Gastroesophageal sphincter (tissue), 4 donors: ENCODE results near the gene VWC2L. TPM values are rescaled to one million over a fixed set of nuclear protein-coding genes. Genes with fewer than 3 reads are reported as not detected.

Experiments used
- ATAC-seq: fragments of 150-250 bp; one replicate; pipeline ENCODE4 v1.9.1; 2016; ENCODE audit warnings: mild to moderate bottlenecking, moderate library complexity
- H3K27ac ChIP-seq, 4 donors: fragments of 200-600 bp; sonication (generic) in 3 of 4; 1 replicate in 3 of 4; 2 replicates in 1 of 4; pipeline ENCODE4 v1.5.1; 2016 to 2019
- H3K27me3 ChIP-seq: fragments of 200-600 bp; sonication (generic); one replicate; pipeline ENCODE4 v1.5.1; 2019
- H3K36me3 ChIP-seq, 2 donors: fragments of 200-600 bp; sonication (generic); one replicate each; pipeline ENCODE4 v1.5.1; 2019; ENCODE audit warnings: control low read depth in 1 of 2
- H3K4me1 ChIP-seq, 3 donors: fragments of 200-600 bp; sonication (generic); 1 replicate in 2 of 3; 2 replicates in 1 of 3; pipeline ENCODE4 v1.5.1; 2016 to 2019; ENCODE audit warnings: control low read depth in 2 of 3
- H3K4me3 ChIP-seq, 2 donors: fragments of 200-600 bp; sonication (generic); one replicate each; pipeline ENCODE4 v1.5.1; 2019; ENCODE audit warnings: mild to moderate bottlenecking in 1 of 2, moderate library complexity in 1 of 2
- H3K9me3 ChIP-seq, 3 donors: fragments of 200-600 bp; sonication (generic); one replicate each; pipeline ENCODE4 v1.5.1; 2017 to 2019; ENCODE audit warnings: control low read depth in 2 of 3
- EP300 ChIP-seq: sonication (generic); formaldehyde crosslinking; IDR thresholded peaks from one replicate; pipeline ENCODE4 v1.6.1; 2017; ENCODE audit warnings: antibody characterized with exemption, mild to moderate bottlenecking
- POLR2A ChIP-seq, 2 donors: fragments of 450-650 bp; IDR thresholded peaks; one replicate each; pipeline ENCODE4 v1.6.1; 2017; ENCODE audit warnings: antibody characterized with exemption in 2 of 2, mild to moderate bottlenecking in 2 of 2, moderate library complexity in 1 of 2
- POLR2AphosphoS5 ChIP-seq: sonication (generic); formaldehyde crosslinking; IDR thresholded peaks from one replicate; pipeline ENCODE4 v1.6.1; 2017; ENCODE audit warnings: antibody characterized with exemption
- WGBS, 2 donors: methylation state at CpG; one replicate each; pipeline ENCODE4 v1.1.5; 2018; ENCODE audit warnings: low coverage in 1 of 2; 5-methylcytosine and 5-hydroxymethylcytosine counted together
- total RNA-seq, 4 donors: library from RNA; depleted of rRNA; stranded (reverse); fragments of >200 nt; gene quantifications; one replicate each; pipeline ENCODE4 v1.1.0, GENCODE V29; 2016
- TF ChIP-seq, protein P1 (sequence below), 4 experiments: fragments of 200-600 bp in 2 of 4; fragments of 450-650 bp in 2 of 4; sonication (generic) in 1 of 4; IDR thresholded peaks; one replicate each; pipeline ENCODE4 v1.5.1; 2017 to 2019; ENCODE audit warnings: antibody characterized with exemption in 4 of 4, mild to moderate bottlenecking in 2 of 4, moderate library complexity in 2 of 4

VWC2L gene
- total RNA-seq, 4 donors from 2014 or later, result 0.27 TPM; not detected in 3

DNA sequence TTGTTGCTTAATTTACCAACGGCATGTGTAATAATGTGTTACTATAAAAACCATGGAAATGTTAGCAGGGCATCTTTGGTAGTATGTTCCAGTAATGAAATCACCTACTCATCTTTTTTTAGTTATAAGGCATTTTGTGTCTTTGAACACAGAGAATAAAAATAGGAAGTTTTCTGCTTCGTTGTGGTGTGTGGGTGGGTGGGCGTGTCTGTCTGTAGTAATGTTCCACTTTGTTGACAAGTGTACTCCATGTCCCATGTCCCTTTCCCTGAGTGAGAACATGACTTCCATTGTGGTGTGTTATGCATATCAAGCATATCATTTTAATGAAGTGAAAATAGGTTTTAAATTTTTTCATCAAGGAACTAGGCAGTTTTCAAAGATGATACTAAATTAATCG is 149.3 kb downstream of the VWC2L start:
- ATAC-seq, result no peak
- WGBS, 2 donors, result 69 to 78% methylated on average over 4 of the region's 4 CpGs
- Histone ChIP-seq H3K36me3 (no peaks in the 10 kb centered on the region), H3K27ac (no peak overlapping the region), H3K4me3 (no peak overlapping the region), H3K4me1 (no peaks in the 10 kb centered on the region), H3K9me3 (no peaks in the 10 kb centered on the region), H3K27me3 (no peaks in the 10 kb centered on the region)
- TF ChIP-seq EP300, result no peak
- TF ChIP-seq POLR2AphosphoS5, result no peak
- TF ChIP-seq, protein P1, sequence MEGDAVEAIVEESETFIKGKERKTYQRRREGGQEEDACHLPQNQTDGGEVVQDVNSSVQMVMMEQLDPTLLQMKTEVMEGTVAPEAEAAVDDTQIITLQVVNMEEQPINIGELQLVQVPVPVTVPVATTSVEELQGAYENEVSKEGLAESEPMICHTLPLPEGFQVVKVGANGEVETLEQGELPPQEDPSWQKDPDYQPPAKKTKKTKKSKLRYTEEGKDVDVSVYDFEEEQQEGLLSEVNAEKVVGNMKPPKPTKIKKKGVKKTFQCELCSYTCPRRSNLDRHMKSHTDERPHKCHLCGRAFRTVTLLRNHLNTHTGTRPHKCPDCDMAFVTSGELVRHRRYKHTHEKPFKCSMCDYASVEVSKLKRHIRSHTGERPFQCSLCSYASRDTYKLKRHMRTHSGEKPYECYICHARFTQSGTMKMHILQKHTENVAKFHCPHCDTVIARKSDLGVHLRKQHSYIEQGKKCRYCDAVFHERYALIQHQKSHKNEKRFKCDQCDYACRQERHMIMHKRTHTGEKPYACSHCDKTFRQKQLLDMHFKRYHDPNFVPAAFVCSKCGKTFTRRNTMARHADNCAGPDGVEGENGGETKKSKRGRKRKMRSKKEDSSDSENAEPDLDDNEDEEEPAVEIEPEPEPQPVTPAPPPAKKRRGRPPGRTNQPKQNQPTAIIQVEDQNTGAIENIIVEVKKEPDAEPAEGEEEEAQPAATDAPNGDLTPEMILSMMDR (IDR thresholded peaks at IDR 0.05), result no peak
- no peak for TF ChIP-seq POLR2A (IDR thresholded peaks at IDR 0.05)

DNA sequence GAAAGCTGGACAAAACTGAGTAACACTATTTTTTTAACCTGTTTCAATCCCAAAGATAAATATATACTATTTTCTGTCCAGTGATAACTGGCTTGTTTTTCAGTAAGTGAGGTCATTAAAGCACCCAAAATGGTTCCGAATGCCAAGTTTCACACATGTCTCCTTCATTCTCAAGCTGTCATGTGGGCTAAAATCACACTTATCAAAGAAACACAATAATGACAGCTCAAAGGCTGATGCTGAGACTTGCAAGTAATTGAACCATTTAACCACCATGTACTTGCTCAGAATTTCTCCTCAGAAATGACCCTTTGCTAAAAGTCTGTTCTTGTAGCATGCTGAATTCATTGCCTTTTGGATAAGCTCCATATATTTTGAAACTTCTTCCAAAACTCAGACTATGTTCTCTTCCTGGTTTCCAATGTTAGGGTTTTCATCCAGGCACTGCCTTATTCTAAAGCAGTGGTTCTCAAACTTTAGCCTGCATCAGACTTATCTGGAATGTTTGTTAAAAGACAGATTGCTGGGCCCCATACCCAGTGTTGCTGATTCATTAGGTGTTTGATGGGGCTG is 149.8 kb downstream of the VWC2L start:
- H3K4me3 ChIP-seq, result no peak overlapping the region
- no peaks in the 10 kb centered on the region for H3K9me3 ChIP-seq
- H3K27ac ChIP-seq, result no peak overlapping the region
- 63 to 88% methylated on average over 1 of the region's 1 CpG for WGBS, 2 donors
- H3K4me1 ChIP-seq, result no peaks in the 10 kb centered on the region
- H3K27me3 ChIP-seq, result no peaks in the 10 kb centered on the region
- no peaks in the 10 kb centered on the region for H3K36me3 ChIP-seq
- TF ChIP-seq POLR2AphosphoS5 (no peak), EP300 (no peak), POLR2A (IDR thresholded peaks at IDR 0.05) (no peak)
- TF ChIP-seq, protein P1 (IDR thresholded peaks at IDR 0.05), result no peak
- ATAC-seq, result no peak

DNA sequence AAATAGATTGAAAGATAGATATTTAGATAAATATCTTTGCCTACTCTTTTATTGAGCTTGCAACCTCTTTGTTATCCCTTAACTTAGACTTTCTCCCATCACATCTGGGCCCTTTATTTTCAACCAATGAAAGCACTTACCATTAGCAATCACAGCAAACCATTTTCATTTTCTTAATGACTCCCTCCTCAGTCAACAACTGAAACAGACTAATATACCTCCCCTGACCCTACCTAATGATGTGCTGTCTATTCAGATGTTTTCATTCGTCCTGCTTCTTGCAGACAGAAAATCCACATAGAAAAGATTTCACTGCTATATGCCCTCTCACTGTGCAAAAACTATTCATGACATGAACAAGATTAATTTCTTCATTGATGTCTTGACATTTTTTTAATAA is 154.4 kb downstream of the VWC2L start:
- H3K27ac ChIP-seq, result no peak overlapping the region
- no peak overlapping the region for H3K4me3 ChIP-seq
- H3K36me3 ChIP-seq, result no peaks in the 10 kb centered on the region
- H3K27me3 ChIP-seq, result no peaks in the 10 kb centered on the region
- H3K9me3 ChIP-seq, result no peaks in the 10 kb centered on the region
- TF ChIP-seq, protein P1 (IDR thresholded peaks at IDR 0.05), result no peak
- no peak for TF ChIP-seq EP300
- no peak for ATAC-seq
- 64 to 83% methylated on average over 1 of the region's 1 CpG for WGBS, 2 donors
- H3K4me1 ChIP-seq, result no peaks in the 10 kb centered on the region

DNA sequence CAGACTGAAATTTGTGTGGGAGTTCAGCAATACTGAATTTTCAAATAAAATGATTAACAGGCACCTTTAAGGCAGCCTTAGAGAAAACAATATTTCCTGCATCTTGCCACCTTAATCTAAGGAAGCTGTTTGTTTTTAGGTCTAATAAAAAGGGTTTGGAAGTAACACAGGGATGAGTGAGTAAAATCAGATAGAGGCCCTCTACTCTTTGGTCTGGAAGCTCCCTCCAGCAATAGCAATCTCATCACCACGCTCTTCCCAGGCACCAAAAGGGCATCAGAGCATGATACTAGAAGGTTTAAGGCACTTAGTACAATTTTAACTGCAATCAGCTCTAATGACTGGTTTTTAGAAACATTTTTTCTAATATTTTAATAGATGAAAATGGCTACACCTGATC is 155.6 kb downstream of the VWC2L start:
- no peaks in the 10 kb centered on the region for H3K27me3 ChIP-seq
- no peak overlapping the region for H3K27ac ChIP-seq
- ATAC-seq, result no peak
- H3K36me3 ChIP-seq, result no peaks in the 10 kb centered on the region
- no peak overlapping the region for H3K4me3 ChIP-seq
- H3K4me1 ChIP-seq, result no peaks in the 10 kb centered on the region
- H3K9me3 ChIP-seq, result no peaks in the 10 kb centered on the region
- TF ChIP-seq POLR2A (IDR thresholded peaks at IDR 0.05) (no peak), POLR2AphosphoS5 (no peak), EP300 (no peak)
- TF ChIP-seq, protein P1 (IDR thresholded peaks at IDR 0.05), result no peak
- 79 to 80% methylated on average over 1 of the region's 1 CpG for WGBS, 2 donors

DNA sequence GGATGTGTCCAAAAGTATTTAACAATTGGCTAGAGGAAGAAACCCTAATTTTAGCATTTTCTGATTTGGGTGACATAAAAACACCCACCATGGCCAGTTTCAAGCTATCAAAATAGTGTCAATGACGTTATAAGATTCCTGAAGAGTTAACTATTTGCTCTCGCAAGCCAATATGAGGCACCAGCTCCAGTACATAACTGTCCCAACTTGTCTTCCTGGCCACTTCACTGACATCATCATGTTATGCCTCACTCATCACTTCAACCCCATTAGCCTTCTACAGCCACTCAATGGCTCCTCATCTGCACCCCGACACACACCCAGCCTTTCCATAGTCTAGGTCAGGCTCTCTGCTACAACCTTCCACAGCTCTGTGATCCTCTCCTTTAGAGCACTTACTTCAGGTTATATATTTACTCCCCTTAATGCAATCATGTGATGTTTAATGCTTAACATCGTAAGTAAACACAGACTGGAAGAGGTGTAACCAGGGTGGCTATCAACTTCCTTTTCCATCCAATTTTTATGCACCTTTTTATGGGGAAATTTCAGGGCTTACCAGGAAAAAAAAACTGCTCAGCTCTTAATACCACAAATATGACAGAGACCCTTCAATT is 158.7 kb downstream of the VWC2L start:
- H3K27me3 ChIP-seq, result no peaks in the 10 kb centered on the region
- no peaks in the 10 kb centered on the region for H3K4me1 ChIP-seq
- no peaks in the 10 kb centered on the region for H3K36me3 ChIP-seq
- TF ChIP-seq POLR2A (IDR thresholded peaks at IDR 0.05), result no peak
- no peak for TF ChIP-seq POLR2AphosphoS5
- no peak for TF ChIP-seq EP300
- TF ChIP-seq, protein P1 (IDR thresholded peaks at IDR 0.05), result no peak
- no peak for ATAC-seq
- 78 to 79% methylated on average over 3 to 4 of the region's 4 CpGs for WGBS, 2 donors
- no peak overlapping the region for H3K27ac ChIP-seq
- H3K4me3 ChIP-seq, result no peak overlapping the region
- H3K9me3 ChIP-seq, result no peaks in the 10 kb centered on the region
